Heart left ventricle (tissue), 16 donors: ENCODE measurements around the gene SERINC2. TPM values are rescaled to one million over a fixed set of nuclear protein-coding genes. Genes with fewer than 3 reads are reported as not detected.

Experiments
- ATAC-seq, 4 donors: fragments of 200-7000 bp; cut with Tn5 transposase; one replicate each; pipeline ENCODE4 v1.9.1; 2020 to 2022; ENCODE audit warnings: moderate library complexity in 4 of 4, mild to moderate bottlenecking in 3 of 4, moderate number of reproducible peaks in 1 of 4
- DNase-seq, 5 donors: peaks; one replicate each; pipeline ENCODE4 v3.0.0-alpha.2; 2020
- H3K27ac ChIP-seq, 12 donors: fragments of 200-600 bp; sonication (generic) in 4 of 12; one replicate each; pipeline versions ENCODE4 v1.5.0 to v1.8.0; 2016 to 2022; ENCODE audit warnings: mild to moderate bottlenecking in 2 of 12
- H3K27me3 ChIP-seq, 9 donors: fragments of 200-600 bp; sonication (generic) in 2 of 9; one replicate each; pipeline versions ENCODE4 v1.5.1 to v1.8.0; 2016 to 2022; ENCODE audit warnings: mild to moderate bottlenecking in 3 of 9
- H3K36me3 ChIP-seq, 9 donors: fragments of 200-600 bp; sonication (generic) in 2 of 9; one replicate each; pipeline versions ENCODE4 v1.5.0 to v1.8.0; 2018 to 2022; ENCODE audit warnings: mild to moderate bottlenecking in 2 of 9
- H3K4me1 ChIP-seq, 12 donors: fragments of 200-600 bp; sonication (generic) in 4 of 12; one replicate each; pipeline versions ENCODE4 v1.5.0 to v1.8.0; 2016 to 2022; ENCODE audit warnings: mild to moderate bottlenecking in 3 of 12
- H3K4me3 ChIP-seq, 12 donors: fragments of 200-600 bp; sonication (generic) in 4 of 12; one replicate each; pipeline versions ENCODE4 v1.5.0 to v1.8.0; 2017 to 2022; ENCODE audit warnings: mild to moderate bottlenecking in 9 of 12, moderate library complexity in 4 of 12
- H3K9me3 ChIP-seq, 12 donors: fragments of 200-600 bp; sonication (generic) in 4 of 12; one replicate each; pipeline versions ENCODE4 v1.5.0 to v1.8.0; 2016 to 2022; ENCODE audit warnings: mild to moderate bottlenecking in 1 of 12
- POLR2A ChIP-seq, 2 donors: fragments of 450-650 bp; IDR thresholded peaks; one replicate each; pipeline ENCODE4 v1.6.1; 2017; ENCODE audit warnings: antibody characterized with exemption in 2 of 2, mild to moderate bottlenecking in 2 of 2, moderate library complexity in 2 of 2
- WGBS, 4 donors: extraction: QIAGEN DNeasy Blood & Tissue Kit in 2 of 4; methylation state at CpG; one replicate each; pipeline versions ENCODE4 v1.1.5 to v1.1.7; 2013 to 2018; 5-methylcytosine and 5-hydroxymethylcytosine counted together
- intact Hi-C, 10 donors: fragments of 100-400 bp; cut with DNase I; formaldehyde crosslinking; loops; one replicate each; pipeline versions ENCODE4 v1.11.1 to v1.14.2; 2022
- polyA plus RNA-seq, 2 donors: library from polyadenylated mRNA; stranded (reverse); fragments of 200-250 nt; gene quantifications; one replicate each; pipeline ENCODE4 v1.2.3, GENCODE V29; 2013
- total RNA-seq, 9 donors: library from RNA; depleted of rRNA in 2 of 9; stranded (reverse); fragments of >200 nt in 2 of 9; fragmentation: NEBNext Ultra II Directional in 3 of 9; extraction: Animal tissue kit (Norgen Biotek cat#: 25700) in 3 of 9; gene quantifications; one replicate each; pipeline versions ENCODE4 v1.1.0 to v1.2.4, GENCODE V29; 2016 to 2023
- TF ChIP-seq, protein P1 (sequence below), 12 donors: fragments of 200-600 bp; sonication (generic) in 4 of 12; IDR thresholded peaks; one replicate each; pipeline versions ENCODE4 v1.5.0 to v1.8.0; 2018 to 2022; ENCODE audit warnings: antibody characterized with exemption in 12 of 12, mild to moderate bottlenecking in 5 of 12
- donor health status: ischemic (EF 13 %, LVEDD 7.1; RV severe dilation, severe dysfunction).
- donor health status: healthy with polysubstance abuse.
- donor health status: DM: no; HTN: yes; CAD: no.
- donor health status: DM: no; HTN: no; CAD: no.
- donor health status: ischemic (EF 25% LVEDD 6.9; RV normal size, moderate dysfunction).
- donor health status: ischemic (EF 25% LVEDD 5.7; RV mildly dilated, moderate dysfunction).
- donor health status: healthy.
- donor health status: DM: yes; HTN: yes; CAD: no.
- donor health status: ischemic (EF 35%, LVEDD 5.7; RV mildly dilated, moderate dysfunction).
- donor health status: nonischemic (EF 11% LVEDD 7.7; RV severe dilation, severe dysfunction).
- donor health status: DM: yes; HTN: yes; CAD: no.
- donor health status: PGD.
- donor health status: ischemic (EF 29% LVEDD 5.4; RV normal size, mild dysfunction).
- donor health status: nonischemic (EF 23%, LVEDD 6.1; RV moderate dilation, normal function).

Gene SERINC2
- total and polyA plus RNA-seq, 11 donors: 0.94 to 8.5 (median 2.3) TPM

DNA sequence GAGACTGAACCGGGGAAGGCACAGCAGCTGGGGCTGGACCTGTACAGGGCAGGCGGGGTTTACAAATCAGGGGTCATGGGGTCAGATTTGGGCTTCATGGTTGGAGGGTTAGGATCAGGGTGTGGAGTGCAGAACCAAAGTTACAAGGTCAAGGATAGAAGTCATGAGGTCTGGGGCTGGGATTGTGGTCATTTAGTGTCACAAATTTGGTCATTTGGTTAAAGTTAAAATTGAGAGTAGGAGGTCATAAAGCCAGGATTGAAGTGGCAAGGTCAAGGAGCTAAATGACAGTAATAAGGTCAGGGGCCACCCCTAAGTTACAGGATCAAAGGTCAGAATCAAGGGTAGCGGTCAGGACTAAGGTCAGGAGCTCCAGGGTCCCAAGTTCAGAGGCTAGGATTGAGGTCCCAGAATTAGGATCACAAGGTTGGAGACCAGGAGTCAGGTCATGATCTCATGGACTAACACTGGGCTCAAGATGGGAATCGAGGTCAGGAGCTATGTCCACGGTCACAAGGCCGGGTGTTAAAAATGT lies 20.4 kb downstream of the SERINC2 start:
- no peak for TF ChIP-seq POLR2A (IDR thresholded peaks at IDR 0.05)
- TF ChIP-seq, protein P1, sequence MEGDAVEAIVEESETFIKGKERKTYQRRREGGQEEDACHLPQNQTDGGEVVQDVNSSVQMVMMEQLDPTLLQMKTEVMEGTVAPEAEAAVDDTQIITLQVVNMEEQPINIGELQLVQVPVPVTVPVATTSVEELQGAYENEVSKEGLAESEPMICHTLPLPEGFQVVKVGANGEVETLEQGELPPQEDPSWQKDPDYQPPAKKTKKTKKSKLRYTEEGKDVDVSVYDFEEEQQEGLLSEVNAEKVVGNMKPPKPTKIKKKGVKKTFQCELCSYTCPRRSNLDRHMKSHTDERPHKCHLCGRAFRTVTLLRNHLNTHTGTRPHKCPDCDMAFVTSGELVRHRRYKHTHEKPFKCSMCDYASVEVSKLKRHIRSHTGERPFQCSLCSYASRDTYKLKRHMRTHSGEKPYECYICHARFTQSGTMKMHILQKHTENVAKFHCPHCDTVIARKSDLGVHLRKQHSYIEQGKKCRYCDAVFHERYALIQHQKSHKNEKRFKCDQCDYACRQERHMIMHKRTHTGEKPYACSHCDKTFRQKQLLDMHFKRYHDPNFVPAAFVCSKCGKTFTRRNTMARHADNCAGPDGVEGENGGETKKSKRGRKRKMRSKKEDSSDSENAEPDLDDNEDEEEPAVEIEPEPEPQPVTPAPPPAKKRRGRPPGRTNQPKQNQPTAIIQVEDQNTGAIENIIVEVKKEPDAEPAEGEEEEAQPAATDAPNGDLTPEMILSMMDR (IDR thresholded peaks at IDR 0.05): no peak
- no peaks in the 10 kb centered on the region for H3K9me3 ChIP-seq
- 80 to 93% (median 88%) methylated on average over 6 of the region's 6 CpGs for WGBS, 4 donors
- H3K36me3 ChIP-seq: no peaks in the 10 kb centered on the region
- H3K4me1 ChIP-seq: no peaks in the 10 kb centered on the region
- H3K27me3 ChIP-seq: no peaks in the 10 kb centered on the region
- intact Hi-C loops: no loop called here
- no peak for ATAC-seq
- H3K27ac ChIP-seq: no peak overlapping the region
- no peak overlapping the region for H3K4me3 ChIP-seq
- DNase-seq: no peak

GRCh38 chr1:31434101-31434871 lies 21.3 kb downstream of the SERINC2 start:
- Histone ChIP-seq H3K9me3 (no peaks in the 10 kb centered on the region), H3K4me3 (no peak overlapping the region), H3K27ac (no peak overlapping the region), H3K4me1 (no peaks in the 10 kb centered on the region), H3K27me3 (no peaks in the 10 kb centered on the region), H3K36me3 (no peaks in the 10 kb centered on the region)
- no peak for TF ChIP-seq POLR2A (IDR thresholded peaks at IDR 0.05)
- TF ChIP-seq, protein P1 (IDR thresholded peaks at IDR 0.05): no peak
- intact Hi-C loops: no loop called here
- ATAC-seq (peak in 1 of 4 donors; percentile 11), DNase-seq (no peak)
- 52 to 64% (median 58%) methylated on average over 19 to 21 of the region's 21 CpGs for WGBS, 4 donors

DNA sequence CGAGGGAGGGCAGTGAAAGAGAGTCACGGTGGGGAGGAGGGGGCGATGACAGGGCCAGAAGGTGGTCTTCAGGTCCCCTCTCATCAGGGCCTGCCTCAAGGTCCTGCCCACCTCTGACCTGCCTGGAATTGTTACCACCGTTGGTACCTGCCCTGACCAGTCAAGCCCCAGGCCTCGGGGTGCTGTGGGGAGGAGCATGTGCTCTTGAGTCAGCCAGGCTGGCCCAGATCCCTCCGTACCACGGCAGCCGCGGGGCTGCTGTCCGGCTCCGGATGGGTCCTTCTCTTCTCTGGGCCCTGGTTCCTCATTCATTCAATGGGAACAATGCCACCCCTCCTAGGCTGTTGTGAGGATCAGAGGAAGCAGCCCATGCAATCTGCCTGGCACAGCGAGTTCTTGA lies 22.0 kb downstream of the SERINC2 start:
- DNase-seq (no peak), ATAC-seq (peak in 2 of 4 donors; percentile 9 to 11)
- Histone ChIP-seq H3K36me3 (no peaks in the 10 kb centered on the region), H3K27ac (no peak overlapping the region), H3K4me1 (no peaks in the 10 kb centered on the region), H3K4me3 (no peak overlapping the region), H3K9me3 (no peaks in the 10 kb centered on the region), H3K27me3 (no peaks in the 10 kb centered on the region)
- WGBS, 4 donors: 77 to 84% (median 81%) methylated on average over 6 to 12 of the region's 12 CpGs
- intact Hi-C loops: no loop called here
- TF ChIP-seq, protein P1 (IDR thresholded peaks at IDR 0.05): no peak
- TF ChIP-seq POLR2A (IDR thresholded peaks at IDR 0.05): no peak

DNA sequence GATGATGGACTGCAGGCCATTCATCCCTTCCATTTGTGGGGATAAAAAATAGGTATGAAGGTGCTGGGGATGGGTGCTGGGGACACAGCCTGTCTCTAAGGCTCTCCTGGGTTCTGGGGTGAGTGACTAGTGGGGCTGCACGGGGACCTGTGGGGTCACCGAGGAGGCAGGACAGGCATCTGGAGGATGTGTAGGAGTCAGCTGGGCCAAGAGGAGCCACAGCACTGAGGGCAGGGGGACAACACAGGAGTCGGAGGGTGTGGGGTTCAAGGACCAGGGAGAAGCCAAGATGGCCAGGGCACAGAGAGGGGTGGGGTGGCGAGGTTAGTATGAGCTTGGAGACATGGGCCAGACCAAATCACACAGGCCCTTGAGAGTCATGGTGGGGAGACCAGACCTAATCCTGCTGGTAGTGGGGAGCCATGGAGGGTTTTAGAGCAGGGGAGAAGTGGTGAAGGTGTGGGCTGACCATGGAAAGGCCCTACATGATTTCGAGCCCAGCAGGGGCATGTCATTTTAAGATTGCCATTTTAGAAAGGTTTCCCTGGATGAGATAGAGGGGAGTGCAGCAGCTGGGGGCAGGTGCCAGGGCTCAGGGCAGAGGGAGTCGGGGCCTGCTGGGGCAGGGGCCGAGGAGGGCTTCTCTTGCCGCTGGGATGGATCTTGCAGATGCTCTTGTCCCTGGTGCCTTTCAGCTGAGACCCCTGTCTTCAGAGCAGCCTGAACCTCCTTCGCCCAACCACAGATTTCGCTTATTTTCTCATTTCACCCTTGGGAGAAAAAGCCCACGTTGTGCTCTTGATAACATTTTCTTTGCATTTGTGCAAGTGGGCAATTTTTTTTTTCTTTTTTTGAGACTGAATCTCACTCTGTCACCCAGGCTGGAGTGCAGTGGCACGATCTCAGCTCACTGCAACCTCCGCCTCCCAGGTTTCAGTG lies 22.7 kb downstream of the SERINC2 start:
- no peak for TF ChIP-seq POLR2A (IDR thresholded peaks at IDR 0.05)
- TF ChIP-seq, protein P1 (IDR thresholded peaks at IDR 0.05): no peak
- peak in 1 of 4 donors; percentile 36 for ATAC-seq
- intact Hi-C loops: no loop called here

More for the DNA sequence above, 22.7 kb downstream of the SERINC2 start:
- no peak for DNase-seq
- Histone ChIP-seq H3K9me3 (no peaks in the 10 kb centered on the region), H3K27ac (no peak overlapping the region), H3K36me3 (no peaks in the 10 kb centered on the region), H3K4me3 (no peak overlapping the region), H3K4me1 (no peaks in the 10 kb centered on the region), H3K27me3 (no peaks in the 10 kb centered on the region)
- 82 to 87% (median 85%) methylated on average over 12 to 13 of the region's 13 CpGs for WGBS, 4 donors
